Vagina (tissue), 2 donors: ENCODE data around the gene CX3CL1. TPM values are rescaled to one million over a fixed set of nuclear protein-coding genes. Genes with fewer than 3 reads are reported as not detected.

ENCODE experiments used
- DNase-seq, 2 donors: peaks; one replicate each; pipeline ENCODE4 v3.0.0-alpha.2; 2017; ENCODE audit errors: extremely low spot score in 2 of 2
- H3K27ac ChIP-seq: fragments of 200-600 bp; sonication (generic); one replicate; pipeline ENCODE4 v1.5.1; 2019
- H3K27me3 ChIP-seq: fragments of 200-600 bp; sonication (generic); one replicate; pipeline ENCODE4 v1.5.1; 2019
- H3K36me3 ChIP-seq, 2 donors: fragments of 200-600 bp; sonication (generic); one replicate each; pipeline ENCODE4 v1.5.1; 2017 to 2019
- H3K4me1 ChIP-seq: fragments of 200-600 bp; sonication (generic); one replicate; pipeline ENCODE4 v1.5.1; 2019
- H3K4me3 ChIP-seq, 2 donors: fragments of 200-600 bp; sonication (generic); 1 replicate in 1 of 2; 2 replicates in 1 of 2; pipeline ENCODE4 v1.5.1; 2016 to 2019
- H3K9me3 ChIP-seq: fragments of 200-600 bp; sonication (generic); one replicate; pipeline ENCODE4 v1.5.1; 2019
- CTCF ChIP-seq, 3 experiments: fragments of 450-650 bp in 2 of 3; fragments of 200-600 bp in 1 of 3; sonication (generic) in 1 of 3; IDR thresholded peaks; one replicate each; pipeline ENCODE4 v1.5.1; 2017 to 2019; ENCODE audit warnings: antibody characterized with exemption in 3 of 3, mild to moderate bottlenecking in 2 of 3, moderate library complexity in 2 of 3
- POLR2A ChIP-seq, 2 donors: fragments of 450-650 bp; IDR thresholded peaks; one replicate each; pipeline ENCODE4 v1.6.1; 2017; ENCODE audit warnings: antibody characterized with exemption in 2 of 2, mild to moderate bottlenecking in 2 of 2, moderate library complexity in 2 of 2
- POLR2AphosphoS5 ChIP-seq, 2 donors: sonication (generic); formaldehyde crosslinking; IDR thresholded peaks; one replicate each; pipeline ENCODE4 v1.9.0; 2017; ENCODE audit warnings: antibody characterized with exemption in 2 of 2, mild to moderate bottlenecking in 2 of 2, low read depth in 1 of 2; ENCODE audit not compliant: insufficient read depth in 1 of 2
- intact Hi-C: fragments of 100-400 bp; cut with DNase I; formaldehyde crosslinking; loops from one replicate; pipeline ENCODE4 v1.15.1; 2023
- total RNA-seq: library from RNA; depleted of rRNA; stranded (reverse); fragments of >200 nt; gene quantifications from one replicate; pipeline ENCODE4 v1.2.3, GENCODE V29; 2016

The CX3CL1 gene
- total RNA-seq, 1 donor from 2014 or later: 24.8 TPM

- no peaks in the 10 kb centered on the region for H3K36me3 ChIP-seq
- TF ChIP-seq POLR2A (IDR thresholded peaks at IDR 0.05) (no peak), CTCF (IDR thresholded peaks at IDR 0.05) (no peak), POLR2AphosphoS5 (IDR thresholded peaks at IDR 0.05; ENCODE audit: insufficient read depth in 1 of 2, low read depth in 1 of 2) (no peak)
- intact Hi-C loops: no loop called here
- no peaks in the 10 kb centered on the region for H3K9me3 ChIP-seq
- DNase-seq: no peak
- no peaks in the 10 kb centered on the region for H3K27me3 ChIP-seq
- peaks cover 10% of the 10 kb centered on the region for H3K4me1 ChIP-seq
- no peak overlapping the region for H3K4me3 ChIP-seq
- H3K27ac ChIP-seq: no peak overlapping the region
Measured at GRCh38 chr16:57411362-57411976, 39.2 kb downstream of the CX3CL1 start.

- Histone ChIP-seq H3K4me1 (peaks cover 21% of the 10 kb centered on the region), H3K27ac (no peak overlapping the region), H3K4me3 (no peak overlapping the region), H3K36me3 (no peaks in the 10 kb centered on the region), H3K27me3 (no peaks in the 10 kb centered on the region), H3K9me3 (no peaks in the 10 kb centered on the region)
- DNase-seq: no peak
- intact Hi-C loops: no loop called here
- TF ChIP-seq POLR2AphosphoS5 (IDR thresholded peaks at IDR 0.05; ENCODE audit: insufficient read depth in 1 of 2, low read depth in 1 of 2): no peak
- no peak for TF ChIP-seq POLR2A (IDR thresholded peaks at IDR 0.05)
- TF ChIP-seq CTCF (IDR thresholded peaks at IDR 0.05): no peak
Measured at GRCh38 chr16:57412584-57412983, 40.3 kb downstream of the CX3CL1 start.

GRCh38 chr16:57413301-57413730 lies 41.0 kb downstream of the CX3CL1 start:
- H3K27ac ChIP-seq: no peak overlapping the region
- intact Hi-C loops: no loop called here
- no peak for TF ChIP-seq POLR2A (IDR thresholded peaks at IDR 0.05)
- no peak for TF ChIP-seq POLR2AphosphoS5 (IDR thresholded peaks at IDR 0.05; ENCODE audit: insufficient read depth in 1 of 2, low read depth in 1 of 2)
- no peak for TF ChIP-seq CTCF (IDR thresholded peaks at IDR 0.05)
- no peak for DNase-seq
- H3K9me3 ChIP-seq: no peaks in the 10 kb centered on the region
- no peak overlapping the region for H3K4me3 ChIP-seq
- no peaks in the 10 kb centered on the region for H3K27me3 ChIP-seq
- peaks cover 23% of the 10 kb centered on the region for H3K4me1 ChIP-seq
- H3K36me3 ChIP-seq: no peaks in the 10 kb centered on the region

- intact Hi-C loops: no loop called here
- H3K36me3 ChIP-seq: no peaks in the 10 kb centered on the region
Measured at GRCh38 chr16:57413733-57414132, 41.4 kb downstream of the CX3CL1 start.

More at GRCh38 chr16:57413733-57414132, 41.4 kb downstream of the CX3CL1 start:
- no peak for DNase-seq
- Histone ChIP-seq H3K9me3 (no peaks in the 10 kb centered on the region), H3K4me1 (peaks cover 27% of the 10 kb centered on the region), H3K27me3 (no peaks in the 10 kb centered on the region), H3K4me3 (no peak overlapping the region), H3K27ac (no peak overlapping the region)
- TF ChIP-seq POLR2AphosphoS5 (IDR thresholded peaks at IDR 0.05; ENCODE audit: insufficient read depth in 1 of 2, low read depth in 1 of 2) (no peak), CTCF (IDR thresholded peaks at IDR 0.05) (no peak), POLR2A (IDR thresholded peaks at IDR 0.05) (no peak)
